GM23338 (cell line): Measurements from ENCODE around the gene CD34. TPM values are rescaled to one million over a fixed set of nuclear protein-coding genes. Genes with fewer than 3 reads are reported as not detected.

ENCODE experiments used
- ATAC-seq: fragments of 200-7000 bp; cut with Tn5 transposase; 3 replicates; pipeline ENCODE4 v1.9.1; 2020
- DNase-seq: peaks from one replicate; pipeline ENCODE4 v3.0.0-alpha.2; 2015; ENCODE audit warnings: low spot score
- H2AFZ ChIP-seq: fragments of 200-600 bp; sonication (generic); 2 replicates; pipeline ENCODE4 v1.8.0; 2016; ENCODE audit warnings: antibody characterized with exemption, mild to moderate bottlenecking, moderate library complexity
- H3F3A ChIP-seq: fragments of 200-600 bp; sonication (generic); replicated peaks from 2 replicates; pipeline ENCODE4 v1.8.0; 2017; ENCODE audit warnings: antibody characterized with exemption, mixed run types, low read depth
- H3K27ac ChIP-seq: fragments of 200-600 bp; sonication (generic); 2 replicates; pipeline ENCODE4 v1.6.1; 2016; ENCODE audit warnings: low read depth
- H3K27me3 ChIP-seq: fragments of 200-600 bp; sonication (generic); 2 replicates; pipeline ENCODE4 v1.8.0; 2016; ENCODE audit warnings: mild to moderate bottlenecking, mixed run types, moderate library complexity; ENCODE audit not compliant: insufficient read depth
- H3K36me3 ChIP-seq: fragments of 200-600 bp; sonication (generic); 2 replicates; pipeline ENCODE4 v1.8.0; 2016; ENCODE audit warnings: mild to moderate bottlenecking; ENCODE audit not compliant: insufficient read depth
- H3K4me1 ChIP-seq: fragments of 200-600 bp; sonication (generic); 2 replicates; pipeline ENCODE4 v1.8.0; 2016; ENCODE audit warnings: mild to moderate bottlenecking, moderate library complexity; ENCODE audit not compliant: insufficient read depth
- H3K4me2 ChIP-seq: fragments of 200-600 bp; sonication (generic); 2 replicates; pipeline ENCODE4 v1.7.1; 2017; ENCODE audit warnings: mixed run types
- H3K4me3 ChIP-seq: fragments of 200-600 bp; sonication (generic); 2 replicates; pipeline ENCODE4 v1.6.1; 2016; ENCODE audit warnings: mixed run types
- H3K79me2 ChIP-seq: fragments of 200-600 bp; sonication (generic); replicated peaks from 2 replicates; pipeline ENCODE4 v1.8.0; 2017; ENCODE audit warnings: mild to moderate bottlenecking; ENCODE audit not compliant: insufficient read depth
- H3K9me2 ChIP-seq: fragments of 200-600 bp; sonication (generic); 2 replicates; pipeline ENCODE4 v1.8.0; 2017; ENCODE audit not compliant: insufficient read depth
- H4K20me1 ChIP-seq: fragments of 200-600 bp; sonication (generic); replicated peaks from 2 replicates; pipeline ENCODE4 v1.8.0; 2017; ENCODE audit warnings: mild to moderate bottlenecking; ENCODE audit not compliant: insufficient read depth
- H3K27ac Mint-ChIP-seq: 2 replicates; pipeline ENCODE4 v1.8.0; 2020; ENCODE audit warnings: inconsistent platforms, mild to moderate bottlenecking, moderate library complexity, mixed read lengths
- H3K27me3 Mint-ChIP-seq: 3 replicates; pipeline ENCODE4 v1.8.0; 2022; ENCODE audit warnings: low read depth, mild to moderate bottlenecking, moderate library complexity, mixed read lengths, inconsistent platforms; ENCODE audit not compliant: insufficient read depth, poor library complexity
- H3K36me3 Mint-ChIP-seq: 3 replicates; pipeline ENCODE4 v1.8.0; 2021; ENCODE audit warnings: low read depth, mild to moderate bottlenecking, inconsistent platforms, moderate library complexity, mixed read lengths
- H3K4me1 Mint-ChIP-seq: 3 replicates; pipeline ENCODE4 v1.8.0; 2020; ENCODE audit warnings: mild to moderate bottlenecking, inconsistent platforms, mixed read lengths
- H3K4me3 Mint-ChIP-seq: 3 replicates; pipeline ENCODE4 v1.8.0; 2021; ENCODE audit warnings: moderate library complexity, mild to moderate bottlenecking, inconsistent platforms, mixed read lengths
- H3K9me3 Mint-ChIP-seq: 3 replicates; pipeline ENCODE4 v1.8.0; 2020; ENCODE audit warnings: moderate library complexity, mild to moderate bottlenecking, inconsistent platforms, mixed read lengths
- ETS1 ChIP-seq: IDR thresholded peaks from 2 replicates; pipeline ENCODE4 v1.6.1; 2016; ENCODE audit warnings: antibody characterized with exemption
- EZH2phosphoT487 ChIP-seq: fragments of 200-600 bp; sonication (generic); IDR thresholded peaks from one replicate; pipeline ENCODE4 v1.8.1; 2018; ENCODE audit warnings: antibody characterized with exemption; ENCODE audit not compliant: unreplicated experiment
- NANOG ChIP-seq: IDR thresholded peaks from 2 replicates; pipeline ENCODE4 v1.6.1; 2016; ENCODE audit warnings: antibody characterized with exemption, borderline replicate concordance
- POLR2AphosphoS5 ChIP-seq: IDR thresholded peaks from 2 replicates; pipeline ENCODE4 v1.6.1; 2016; ENCODE audit warnings: antibody characterized with exemption, low read depth
- STAT1 ChIP-seq: IDR thresholded peaks from one replicate; pipeline ENCODE4 v1.6.1; 2016; ENCODE audit warnings: antibody characterized with exemption; ENCODE audit not compliant: unreplicated experiment
- ZNF114 ChIP-seq: fragments of 250-450 bp; sonication (Bioruptor Pico); IDR thresholded peaks from 2 replicates; pipeline ENCODE4 v1.5.0; 2020; ENCODE audit warnings: mild to moderate bottlenecking, moderate library complexity
- ZNF462 ChIP-seq: fragments of 250-450 bp; sonication (Bioruptor Pico); IDR thresholded peaks from 2 replicates; pipeline ENCODE4 v1.5.0; 2020; ENCODE audit warnings: mild to moderate bottlenecking, moderate library complexity
- polyA plus RNA-seq: library from polyadenylated mRNA; unstranded; fragments of >200 nt; fragmentation: Nextera tagmentation; extraction: Ambion mirVana; gene quantifications from 2 replicates; pipeline ENCODE4 v1.2.1, GENCODE V29; 2016
- total RNA-seq: library from RNA; depleted of rRNA; stranded (reverse); fragments of >200 nt; shearing (Covaris generic); gene quantifications from 2 replicates; pipeline ENCODE4 v1.2.3, GENCODE V29; 2014

CD34 gene
- total and polyA plus RNA-seq, 2 experiments from 2014 or later: 0.07 to 0.18 TPM

GRCh38 chr1:207852576-207853371 is 58.2 kb downstream of the CD34 start (continued):
- TF ChIP-seq ZNF462 (CRISPR knock-in tag) (no peak), ZNF114 (CRISPR knock-in tag) (no peak), POLR2AphosphoS5 (no peak)

- no peak overlapping the region for H3K27ac ChIP-seq
- H3K27me3 Mint-ChIP-seq: peaks cover 7% of the 10 kb centered on the region
- H3K9me2 ChIP-seq: 0 out of 2 replicates have a peak, but pooled peaks cover 9% of the 10 kb centered on the region
- H2AFZ ChIP-seq: no peak overlapping the region
- H3K4me1 ChIP-seq: peaks cover 10% of the 10 kb centered on the region
- H4K20me1 ChIP-seq: no peaks in the 10 kb centered on the region
- DNase-seq (no peak), ATAC-seq (no peak)
- H3K27me3 ChIP-seq: no peaks in the 10 kb centered on the region
- no peaks in the 10 kb centered on the region for H3K36me3 ChIP-seq
- H3K4me3 ChIP-seq: no peak overlapping the region
- H3K9me3 Mint-ChIP-seq: no peaks in the 10 kb centered on the region
- H3K27ac Mint-ChIP-seq: no peak overlapping the region
- H3K79me2 ChIP-seq: no peaks in the 10 kb centered on the region
- no peaks in the 10 kb centered on the region for H3F3A ChIP-seq
- H3K4me2 ChIP-seq: no peak overlapping the region
- no peak overlapping the region for H3K4me3 Mint-ChIP-seq
- H3K4me1 Mint-ChIP-seq: peaks cover 8% of the 10 kb centered on the region
- no peaks in the 10 kb centered on the region for H3K36me3 Mint-ChIP-seq
- TF ChIP-seq STAT1: no peak
- TF ChIP-seq EZH2phosphoT487: no peak
- no peak for TF ChIP-seq NANOG
- TF ChIP-seq ETS1: no peak
- no peak for TF ChIP-seq ZNF462 (CRISPR knock-in tag)
- TF ChIP-seq POLR2AphosphoS5: no peak
These were observed 59.2 kb downstream of the CD34 start for GRCh38 chr1:207851696-207852095.
